Gastroesophageal sphincter (tissue), 3 donors: ENCODE data around the gene RNF212.

Experiments used
- CTCF ChIP-seq, 4 experiments: fragments of 200-600 bp in 2 of 4; fragments of 450-650 bp in 2 of 4; sonication (generic) in 1 of 4; IDR thresholded peaks; one replicate each; pipeline ENCODE4 v1.5.1; 2017 to 2019; ENCODE audit warnings: antibody characterized with exemption in 4 of 4, mild to moderate bottlenecking in 2 of 4, moderate library complexity in 2 of 4
- EP300 ChIP-seq: sonication (generic); formaldehyde crosslinking; IDR thresholded peaks from one replicate; pipeline ENCODE4 v1.6.1; 2017; ENCODE audit warnings: antibody characterized with exemption, mild to moderate bottlenecking
- POLR2A ChIP-seq, 2 donors: fragments of 450-650 bp; IDR thresholded peaks; one replicate each; pipeline ENCODE4 v1.6.1; 2017; ENCODE audit warnings: antibody characterized with exemption in 2 of 2, mild to moderate bottlenecking in 2 of 2, moderate library complexity in 1 of 2

GRCh38 chr4:1030031-1030430 is 83.3 kb downstream of the RNF212 start:
- TF ChIP-seq CTCF (IDR thresholded peaks at IDR 0.05) = no peak
- TF ChIP-seq EP300 = no peak
- TF ChIP-seq POLR2A (IDR thresholded peaks at IDR 0.05) = no peak
